SK-N-MC (cell line): ENCODE results near the gene BRINP3.

Experiments
- DNase-seq: peaks from one replicate; pipeline ENCODE4 v3.0.0-alpha.2; 2011; ENCODE audit warnings: low read depth, low spot score
- H3K27ac ChIP-seq: fragments of 200-600 bp; sonication (generic); 2 replicates; pipeline ENCODE4 v1.5.1; 2016; ENCODE audit warnings: mixed run types
- H3K36me3 ChIP-seq: fragments of 200-600 bp; sonication (generic); 2 replicates; pipeline ENCODE4 v1.6.1; 2017; ENCODE audit warnings: antibody characterized with exemption, low read length, mixed read lengths; ENCODE audit not compliant: insufficient read depth
- H3K4me3 ChIP-seq: fragments of 200-600 bp; sonication (generic); 2 replicates; pipeline ENCODE4 v1.5.1; 2016
- H3K9ac ChIP-seq: fragments of 200-600 bp; sonication (generic); 2 replicates; pipeline ENCODE4 v1.8.0; 2017; ENCODE audit warnings: mixed run types, mixed read lengths; ENCODE audit not compliant: insufficient read length
- H3K9me3 ChIP-seq: fragments of 200-600 bp; sonication (generic); 2 replicates; pipeline ENCODE4 v1.6.1; 2017; ENCODE audit warnings: low read depth, mild to moderate bottlenecking, antibody characterized with exemption, low read length, moderate library complexity, mixed read lengths
- EZH2 ChIP-seq: fragments of 200-600 bp; sonication (generic); IDR thresholded peaks from one replicate; pipeline ENCODE4 v1.6.1; 2017; ENCODE audit warnings: antibody characterized with exemption
- FOXP2 ChIP-seq: optimal IDR thresholded peaks from 2 replicates; pipeline ENCODE3; 2011; ENCODE audit warnings: mild to moderate bottlenecking, moderate library complexity; ENCODE audit not compliant: insufficient read depth; ENCODE audit errors: extremely low read length, control extremely low read depth
- POLR2AphosphoS5 ChIP-seq: IDR thresholded peaks from 2 replicates; pipeline ENCODE4 v1.6.1; 2012; ENCODE audit warnings: mild to moderate bottlenecking, low read depth, low read length, borderline replicate concordance

Gene BRINP3

GRCh38 chr1:190274721-190275120, 202.9 kb downstream of the BRINP3 start:
- TF ChIP-seq FOXP2 (no peak), POLR2AphosphoS5 (no peak), EZH2 (no peak)
- H3K4me3 ChIP-seq: no peak overlapping the region
- no peak for DNase-seq
- H3K9ac ChIP-seq: no peak overlapping the region
- H3K36me3 ChIP-seq: no peaks in the 10 kb centered on the region
- no peaks in the 10 kb centered on the region for H3K9me3 ChIP-seq
- no peak overlapping the region for H3K27ac ChIP-seq

- H3K36me3 ChIP-seq: no peaks in the 10 kb centered on the region
- no peak overlapping the region for H3K4me3 ChIP-seq
- DNase-seq: no peak
- TF ChIP-seq EZH2: no peak
- no peak for TF ChIP-seq FOXP2
- TF ChIP-seq POLR2AphosphoS5: no peak
- H3K27ac ChIP-seq: no peak overlapping the region
- H3K9me3 ChIP-seq: no peaks in the 10 kb centered on the region
- no peak overlapping the region for H3K9ac ChIP-seq
Observed at GRCh38 chr1:190273161-190273560, 204.5 kb downstream of the BRINP3 start.

GRCh38 chr1:190262538-190262937, 215.1 kb downstream of the BRINP3 start:
- TF ChIP-seq POLR2AphosphoS5 (no peak), FOXP2 (no peak), EZH2 (no peak)
- Histone ChIP-seq H3K36me3 (no peaks in the 10 kb centered on the region), H3K9ac (no peak overlapping the region), H3K9me3 (no peaks in the 10 kb centered on the region), H3K4me3 (no peak overlapping the region), H3K27ac (no peak overlapping the region)
- DNase-seq: no peak

- H3K4me3 ChIP-seq: no peak overlapping the region
- TF ChIP-seq EZH2: no peak
- TF ChIP-seq POLR2AphosphoS5: no peak
- no peak for TF ChIP-seq FOXP2
- no peaks in the 10 kb centered on the region for H3K9me3 ChIP-seq
- H3K36me3 ChIP-seq: no peaks in the 10 kb centered on the region
- H3K9ac ChIP-seq: no peak overlapping the region
- no peak for DNase-seq
- H3K27ac ChIP-seq: no peak overlapping the region
Observed at GRCh38 chr1:190259424-190259823, 218.2 kb downstream of the BRINP3 start.

- Histone ChIP-seq H3K9ac (no peak overlapping the region), H3K27ac (no peak overlapping the region), H3K9me3 (no peaks in the 10 kb centered on the region), H3K4me3 (no peak overlapping the region), H3K36me3 (no peaks in the 10 kb centered on the region)
- no peak for TF ChIP-seq EZH2
- TF ChIP-seq FOXP2: no peak
- DNase-seq: no peak
Observed at GRCh38 chr1:190258003-190258402, 219.7 kb downstream of the BRINP3 start.

- Histone ChIP-seq H3K36me3 (no peaks in the 10 kb centered on the region), H3K27ac (no peak overlapping the region), H3K4me3 (no peak overlapping the region), H3K9me3 (no peaks in the 10 kb centered on the region), H3K9ac (no peak overlapping the region)
- DNase-seq: no peak
- no peak for TF ChIP-seq POLR2AphosphoS5
- TF ChIP-seq FOXP2: no peak
- TF ChIP-seq EZH2: no peak
Observed at GRCh38 chr1:190252046-190252445, 225.6 kb downstream of the BRINP3 start.

GRCh38 chr1:190250368-190250767, 227.3 kb downstream of the BRINP3 start:
- TF ChIP-seq EZH2 (no peak), FOXP2 (no peak), POLR2AphosphoS5 (no peak)
- Histone ChIP-seq H3K9ac (no peak overlapping the region), H3K9me3 (no peaks in the 10 kb centered on the region), H3K36me3 (no peaks in the 10 kb centered on the region), H3K4me3 (no peak overlapping the region), H3K27ac (no peak overlapping the region)
- no peak for DNase-seq

GRCh38 chr1:190244406-190244805, 233.3 kb downstream of the BRINP3 start:
- H3K4me3 ChIP-seq: no peak overlapping the region
- TF ChIP-seq POLR2AphosphoS5 (no peak), FOXP2 (no peak), EZH2 (no peak)
- H3K27ac ChIP-seq: no peak overlapping the region
- H3K9me3 ChIP-seq: no peaks in the 10 kb centered on the region
- H3K36me3 ChIP-seq: no peaks in the 10 kb centered on the region
- no peak for DNase-seq
- no peak overlapping the region for H3K9ac ChIP-seq

- Histone ChIP-seq H3K36me3 (no peaks in the 10 kb centered on the region), H3K4me3 (no peak overlapping the region), H3K9me3 (no peaks in the 10 kb centered on the region), H3K9ac (no peak overlapping the region), H3K27ac (no peak overlapping the region)
- no peak for DNase-seq
- TF ChIP-seq POLR2AphosphoS5: no peak
- no peak for TF ChIP-seq FOXP2
- TF ChIP-seq EZH2: no peak
Observed at GRCh38 chr1:190243056-190243455, 234.6 kb downstream of the BRINP3 start.

- H3K4me3 ChIP-seq: no peak overlapping the region
- H3K9me3 ChIP-seq: no peaks in the 10 kb centered on the region
- no peak overlapping the region for H3K9ac ChIP-seq
- TF ChIP-seq FOXP2 (no peak), POLR2AphosphoS5 (no peak), EZH2 (no peak)
- DNase-seq: no peak
- H3K36me3 ChIP-seq: no peaks in the 10 kb centered on the region
- H3K27ac ChIP-seq: no peak overlapping the region
Observed at GRCh38 chr1:190226006-190226405, 251.7 kb downstream of the BRINP3 start.
